HL-60/S4 (cell line): ENCODE data around the gene GSTO2.

ENCODE experiments used
- in situ Hi-C: fragments of 300-500 bp; cut with MboI; formaldehyde crosslinking; loops from 2 replicates; pipeline ENCODE4 v1.14.3; 2022; ENCODE audit warnings: low sequenced_read_pairs

The GSTO2 gene

DNA sequence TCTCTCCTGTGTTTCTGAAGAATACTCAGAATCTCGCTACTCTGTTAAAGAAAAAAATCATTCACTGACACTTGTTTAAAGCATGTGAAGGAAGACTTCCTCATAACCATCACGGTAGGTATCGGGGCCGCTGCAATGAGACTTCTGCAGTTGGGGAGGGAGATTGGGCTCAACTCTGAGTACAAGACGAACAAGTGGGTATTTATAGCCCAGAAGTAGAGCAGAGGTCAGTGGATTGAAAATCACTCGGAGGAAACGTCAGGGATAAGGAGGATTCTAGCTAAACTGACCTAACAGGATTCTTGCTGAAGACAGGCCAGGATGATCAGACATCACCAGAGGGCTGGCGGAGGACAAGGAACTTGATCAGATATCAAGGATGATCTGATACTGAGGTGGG, 35.9 kb downstream of the GSTO2 start:
- in situ Hi-C loops = no loop called here

DNA sequence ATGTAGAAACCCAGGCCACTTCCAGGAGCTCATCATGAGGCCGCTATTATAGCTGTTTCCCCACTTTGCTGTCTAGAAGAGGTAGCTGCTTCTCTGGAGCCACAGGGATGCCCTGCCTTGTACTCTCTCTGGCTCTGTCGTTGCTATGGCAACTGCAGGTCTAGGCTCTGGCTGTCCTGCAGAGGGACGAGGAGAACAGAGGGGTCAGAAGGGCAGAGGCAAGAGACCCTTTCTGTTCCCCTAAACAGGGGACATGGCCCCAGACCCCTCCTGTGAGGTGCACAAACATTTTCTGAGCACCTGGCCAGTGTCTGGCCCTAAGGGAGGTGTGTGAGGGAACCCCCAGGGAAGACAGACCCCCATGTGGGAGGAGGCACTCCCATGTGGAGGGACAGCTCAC, 37.9 kb downstream of the GSTO2 start:
- in situ Hi-C loops = no loop called here

DNA sequence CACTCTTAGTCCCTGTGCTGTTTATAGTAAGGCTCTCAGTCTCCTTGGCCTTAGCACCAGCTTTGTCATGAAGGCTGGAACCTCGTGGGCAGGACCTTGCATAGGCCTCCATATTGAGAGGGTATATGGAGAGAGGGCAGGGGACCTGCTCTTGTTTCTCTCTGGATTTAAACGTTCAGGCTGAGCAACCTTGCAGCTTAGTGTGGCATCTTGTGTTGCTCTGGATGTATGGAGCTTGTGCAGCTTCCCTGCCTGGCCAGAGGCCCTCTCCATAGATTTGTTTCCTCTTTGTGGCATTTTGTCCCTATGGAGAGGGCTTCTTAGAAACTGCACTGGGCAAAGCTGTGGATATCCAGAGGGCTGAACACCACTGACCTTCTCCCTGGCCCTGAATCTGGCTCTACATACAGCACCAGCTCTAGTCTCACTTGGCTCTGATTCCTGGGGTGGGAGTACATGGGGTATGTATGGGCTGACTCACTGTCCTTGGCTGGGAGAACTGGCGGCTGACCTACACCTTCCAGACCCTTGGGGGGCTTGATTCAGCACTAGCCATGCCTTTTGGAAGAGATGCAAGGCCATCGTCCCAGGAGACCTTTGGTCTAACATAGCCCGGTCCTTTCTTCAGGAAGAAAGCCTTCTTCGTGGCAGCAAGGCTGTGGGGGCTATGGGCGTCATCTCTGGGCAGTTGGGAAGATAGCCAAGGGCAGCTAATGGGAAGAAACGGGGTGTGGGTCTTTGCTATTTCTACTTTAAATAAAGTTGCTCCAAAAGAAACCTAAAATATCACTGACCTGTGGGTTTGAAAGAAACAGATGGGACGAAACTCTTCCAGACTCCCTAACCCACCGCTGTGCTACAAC, 38.8 kb downstream of the GSTO2 start:
- in situ Hi-C loops = no loop called here

DNA sequence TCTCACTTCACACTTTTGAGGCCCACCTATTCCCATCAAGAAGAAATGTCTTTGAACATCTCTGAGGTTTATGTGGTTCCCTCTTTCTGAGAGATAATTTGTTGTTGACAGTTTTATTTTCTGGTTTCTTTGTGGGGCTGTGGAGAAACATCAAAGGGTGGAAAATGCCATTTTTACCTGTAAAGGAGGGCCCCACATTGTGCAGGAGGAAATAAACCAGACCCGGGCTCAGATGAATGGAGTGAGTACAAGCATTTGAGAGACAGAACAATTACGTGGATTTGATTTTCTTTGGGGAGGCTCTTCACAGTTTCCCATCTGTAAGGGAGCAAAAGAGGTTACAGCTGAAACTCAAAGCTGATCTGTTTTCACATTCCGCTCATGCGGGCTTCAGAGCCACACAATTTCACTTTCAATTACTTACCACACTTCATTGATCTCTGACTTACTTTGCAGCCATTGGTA, 39.5 kb downstream of the GSTO2 start:
- in situ Hi-C loops = no loop called here

DNA sequence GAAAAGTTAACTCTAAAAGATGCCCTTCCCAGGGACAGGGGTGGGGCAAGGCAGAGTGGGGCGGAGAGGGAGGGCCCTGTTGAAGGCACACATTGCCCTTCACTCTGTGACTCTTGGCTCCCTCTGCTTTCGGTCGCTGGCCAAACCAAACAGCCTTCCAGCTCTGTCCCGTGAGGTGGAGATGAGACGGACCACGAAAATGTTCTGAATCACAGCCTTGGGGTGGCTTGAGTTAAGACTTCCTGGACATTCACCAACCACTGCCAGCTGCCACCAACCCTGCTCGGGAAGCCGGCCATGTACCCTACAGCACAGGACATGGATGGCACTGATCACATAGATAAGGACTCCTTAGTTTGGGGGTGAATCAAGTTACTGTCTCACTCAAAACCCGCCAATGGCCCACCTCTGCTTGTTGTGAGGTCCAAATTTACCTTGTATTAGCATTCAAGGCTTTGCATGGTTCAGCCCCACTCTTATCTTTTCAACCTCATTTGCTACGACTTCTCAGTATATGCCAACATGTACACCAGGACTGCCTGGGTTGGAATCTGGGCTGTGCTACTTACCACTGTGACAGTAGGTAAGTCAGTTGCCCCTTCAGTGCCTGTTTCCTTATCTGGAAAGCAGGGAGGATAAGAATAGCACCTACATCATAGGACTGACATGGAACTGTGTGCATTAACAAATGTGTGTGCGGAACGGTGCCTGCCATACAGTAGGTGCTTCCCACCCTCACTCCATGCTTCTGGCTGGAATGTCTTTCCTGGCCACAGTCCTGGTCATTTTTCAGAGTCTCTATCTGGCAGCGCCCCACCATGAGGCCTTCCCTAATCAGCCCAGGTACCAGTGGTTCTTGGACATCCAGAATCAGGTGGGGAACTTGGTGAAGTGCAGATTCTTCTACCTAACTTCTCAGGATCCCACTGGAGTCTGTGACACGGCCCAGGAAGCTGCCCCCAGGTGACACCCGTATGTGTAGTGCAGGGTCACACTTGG, 41.3 kb downstream of the GSTO2 start:
- in situ Hi-C loops = no loop called here

DNA sequence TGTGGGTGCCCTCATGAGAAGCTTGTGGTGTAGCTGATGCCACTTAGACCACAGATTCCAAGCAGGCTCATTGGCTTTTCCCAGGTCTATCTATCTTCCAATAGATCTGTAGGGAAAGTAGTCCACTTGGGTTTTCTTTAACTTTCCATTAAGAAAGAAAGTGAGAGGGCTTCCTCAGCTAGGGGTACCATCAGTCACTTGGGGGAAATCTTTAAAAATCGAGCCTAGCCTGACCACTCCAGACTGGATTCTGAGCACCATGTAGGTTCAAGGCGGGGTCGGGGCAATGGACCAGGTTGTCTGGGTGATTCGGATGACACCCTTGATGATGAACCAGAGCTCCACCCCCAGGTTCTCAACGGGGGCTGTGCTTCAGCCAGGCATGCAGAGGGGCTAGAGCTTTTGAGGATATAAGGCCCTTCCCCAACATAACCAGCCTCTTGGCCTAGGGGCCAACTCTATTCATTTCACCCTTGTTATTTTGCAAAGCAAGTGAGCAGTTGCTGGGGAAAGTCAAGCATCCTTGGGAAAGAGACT, 42.3 kb downstream of the GSTO2 start:
- in situ Hi-C loops = no loop called here

DNA sequence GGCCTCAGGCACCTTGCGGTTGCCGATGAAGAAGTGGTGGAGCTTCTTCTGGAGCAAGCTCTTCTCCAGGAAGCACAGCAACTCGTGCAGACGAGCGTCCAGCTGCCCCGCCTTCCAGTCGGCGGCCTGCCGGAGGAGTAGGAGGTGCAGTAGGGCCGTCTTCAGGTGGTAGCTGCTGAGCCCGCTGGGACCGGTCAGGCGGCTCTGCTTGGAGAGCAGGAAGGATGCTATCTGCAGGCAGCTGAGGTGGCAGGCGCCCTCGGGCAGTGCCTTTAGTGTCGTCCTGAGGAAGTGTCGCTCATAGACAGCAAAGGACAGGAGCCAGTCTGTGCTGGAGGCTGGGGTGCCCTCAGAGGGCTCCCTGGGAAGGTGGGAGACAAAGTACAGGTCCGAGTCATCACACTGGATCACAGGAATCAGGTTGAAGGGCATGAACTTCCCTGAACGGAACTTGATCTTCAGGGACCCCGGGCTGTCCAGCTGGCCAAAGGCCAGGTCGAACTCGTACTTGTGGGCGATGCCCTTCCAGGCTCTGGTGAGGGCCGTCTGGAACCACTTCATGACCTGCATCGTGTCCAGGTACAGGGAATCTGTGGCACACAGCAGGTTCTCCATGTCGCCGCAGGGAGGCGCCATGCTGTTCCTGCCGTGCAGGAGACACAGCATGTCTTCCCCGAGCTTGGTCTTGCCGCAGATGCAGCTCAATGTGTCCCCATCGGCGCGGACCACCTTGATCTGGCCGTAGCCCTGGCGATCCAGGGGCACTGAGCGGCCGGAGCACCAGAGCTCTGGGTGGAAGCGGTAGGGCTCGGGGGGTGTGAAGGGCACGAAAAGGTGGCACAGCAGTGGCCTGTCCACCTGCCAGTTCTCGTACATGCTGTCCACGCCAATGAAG, 45.9 kb downstream of the GSTO2 start:
- in situ Hi-C loops = no loop called here

DNA sequence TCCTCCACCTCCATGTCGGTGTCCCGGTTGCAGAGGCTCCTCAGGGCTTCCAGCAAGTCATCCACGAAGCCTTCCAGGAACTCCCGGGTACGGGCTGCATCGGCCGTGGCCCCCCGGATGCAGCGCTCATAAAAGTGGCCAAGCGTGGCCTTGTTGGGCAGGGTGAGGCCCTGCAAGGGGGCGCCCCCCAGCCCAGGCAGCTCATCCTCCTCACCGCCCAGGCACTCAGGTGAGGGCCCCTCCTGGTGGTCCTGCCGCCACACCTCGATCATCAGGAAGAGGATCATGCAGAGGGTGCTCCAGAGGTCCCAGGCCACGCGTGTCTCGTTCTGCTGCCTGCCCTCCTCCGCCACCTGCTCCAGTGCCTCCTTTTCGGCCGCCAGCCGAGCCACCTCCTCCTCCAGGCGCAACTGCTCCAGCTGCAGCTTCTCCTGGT, 46.5 kb downstream of the GSTO2 start:
- in situ Hi-C loops = no loop called here

DNA sequence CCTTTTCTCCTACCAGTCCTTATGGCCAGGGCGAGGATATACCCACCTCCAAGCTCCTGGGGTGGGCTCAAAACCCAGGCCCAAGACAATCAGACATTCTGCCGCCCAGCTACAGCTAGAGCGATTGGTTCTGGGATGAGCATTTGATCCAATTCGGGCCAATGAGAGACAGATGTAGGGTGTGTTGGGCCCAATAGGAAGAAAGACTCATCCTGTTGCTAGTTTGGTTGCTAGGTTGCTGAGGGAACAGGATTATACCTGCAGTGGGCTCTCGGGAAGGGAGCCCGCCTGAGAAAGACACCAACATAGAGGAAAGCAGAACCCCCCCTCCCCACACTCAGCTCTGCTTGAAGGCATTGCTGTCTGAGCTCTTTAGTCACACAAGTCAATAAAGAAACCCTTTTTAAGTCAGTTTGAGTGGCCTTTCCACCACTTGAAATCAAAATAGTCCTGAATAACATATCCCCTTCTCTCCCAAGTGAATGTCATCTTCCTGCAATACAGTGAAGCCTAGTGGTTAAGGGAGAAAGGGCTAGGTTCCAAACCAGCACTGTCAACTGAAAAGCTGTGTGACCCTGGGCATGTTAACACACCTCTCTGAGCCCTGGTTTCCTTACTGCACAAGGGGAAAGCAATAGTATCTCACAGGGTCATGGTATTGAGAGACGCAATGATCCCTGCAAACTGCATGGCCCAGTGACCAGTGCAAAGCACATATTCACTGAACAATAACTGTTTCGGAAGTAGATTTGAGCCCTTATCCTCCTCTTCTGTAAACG, 47.5 kb downstream of the GSTO2 start:
- in situ Hi-C loops = no loop called here

DNA sequence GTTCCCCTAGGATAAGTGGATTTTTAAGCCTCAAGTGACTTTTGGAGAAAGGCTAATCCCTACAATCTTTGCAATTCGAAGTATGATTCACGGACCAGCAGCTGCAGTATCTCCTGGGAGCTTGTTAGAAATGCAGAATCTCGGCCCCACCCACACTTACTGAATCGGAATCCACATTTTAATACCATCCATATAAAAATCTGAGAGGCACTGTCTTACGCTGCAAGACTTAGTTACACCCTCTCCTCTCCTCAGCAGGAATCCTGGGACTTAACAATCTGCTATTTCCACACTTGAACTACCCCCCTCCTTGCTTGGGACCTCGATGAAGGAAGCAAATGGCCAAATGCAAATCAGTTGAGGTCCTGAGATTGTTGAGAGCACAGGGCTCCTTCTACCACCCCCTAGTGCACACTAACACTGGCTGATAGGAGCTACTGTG, 48.3 kb downstream of the GSTO2 start:
- in situ Hi-C loops = no loop called here

DNA sequence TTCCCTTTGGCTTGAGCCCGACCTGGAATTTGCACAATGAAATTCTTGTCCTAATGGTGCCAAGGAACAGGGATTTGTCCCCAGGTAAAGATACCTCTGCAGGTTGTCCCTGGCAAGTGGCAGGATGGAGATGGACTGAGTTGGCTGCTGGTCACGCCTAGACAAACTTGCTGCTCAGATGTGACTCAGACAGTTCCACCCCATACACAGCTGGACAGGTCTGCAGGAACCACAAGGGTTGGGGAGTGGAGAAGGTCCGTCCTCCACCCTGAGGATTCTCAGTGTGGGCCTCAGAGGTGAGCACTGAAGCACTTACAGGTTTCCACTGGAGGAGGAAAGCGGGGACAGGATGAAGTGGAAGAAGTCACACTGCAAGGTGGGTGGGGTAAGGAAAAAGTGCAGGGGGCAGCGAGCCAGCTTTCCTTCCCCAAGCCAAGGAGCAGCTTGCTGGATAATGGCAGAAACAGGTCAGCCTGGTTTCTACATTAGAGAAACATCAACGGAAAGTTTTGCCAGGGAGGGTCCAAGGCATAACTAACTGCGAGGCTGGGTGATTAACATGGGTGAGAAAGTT, 48.8 kb downstream of the GSTO2 start:
- in situ Hi-C loops = no loop called here

DNA sequence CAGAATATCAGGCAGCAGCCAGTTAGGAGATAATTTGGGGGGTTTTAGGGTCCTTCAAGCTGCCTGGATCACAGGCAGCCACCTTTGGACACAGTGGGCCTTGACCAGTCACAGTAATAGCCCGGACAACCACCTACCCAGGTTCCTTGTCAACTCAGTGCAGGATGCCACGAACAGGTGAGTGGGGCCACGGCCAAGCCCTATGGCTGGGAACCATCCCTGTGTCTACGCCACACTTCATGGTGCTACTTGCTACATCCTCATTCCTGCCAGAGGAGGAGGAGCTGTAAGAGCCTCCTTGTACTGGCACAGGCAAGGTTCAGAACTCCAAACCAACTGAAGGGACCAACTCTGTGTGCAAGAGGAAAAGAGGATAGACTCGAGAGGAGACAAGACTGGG, 49.3 kb downstream of the GSTO2 start:
- in situ Hi-C loops = no loop called here

DNA sequence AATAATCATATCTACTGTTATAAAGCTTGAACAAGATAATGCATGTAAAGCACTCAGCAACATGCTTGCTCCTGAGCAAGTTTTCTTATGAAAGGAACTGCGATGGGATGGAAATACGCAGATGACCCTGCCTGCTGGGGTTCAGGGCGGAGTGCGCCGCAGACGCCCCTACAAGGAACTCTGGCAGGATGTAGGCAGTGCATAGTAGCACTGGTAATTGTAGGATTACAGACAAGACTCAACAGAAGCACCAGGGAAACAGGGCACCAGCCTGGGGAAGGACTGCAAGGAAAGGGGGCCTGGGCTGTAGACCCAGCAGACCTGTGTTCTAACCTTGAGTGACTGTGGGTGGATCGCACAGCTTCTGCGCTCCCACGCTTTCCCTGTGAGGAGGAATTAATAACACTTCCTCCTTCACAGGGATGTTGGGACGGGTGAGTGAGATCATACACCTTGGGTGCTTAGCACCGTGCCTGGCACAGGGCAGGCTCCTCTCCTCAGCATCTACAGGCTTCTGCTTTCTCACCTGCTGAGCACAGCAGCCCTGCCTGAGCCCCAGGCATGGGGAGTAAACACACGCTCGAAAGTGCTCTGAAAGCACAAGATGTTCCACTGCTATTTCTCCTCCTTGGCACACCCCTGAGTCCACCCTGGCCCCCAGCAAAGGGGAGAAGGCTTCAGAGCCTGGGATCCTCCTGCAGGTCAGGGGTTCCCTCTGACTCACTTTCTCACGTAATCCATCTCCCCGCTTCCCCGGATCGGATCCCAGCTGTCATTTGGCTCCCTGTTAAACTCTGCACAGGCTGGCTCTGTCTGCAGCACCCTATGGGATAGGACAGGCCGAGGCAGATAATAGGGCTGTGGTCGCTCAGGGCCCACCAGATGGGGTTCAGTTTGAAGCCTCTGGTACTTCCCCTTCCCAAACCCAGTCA, 50.1 kb downstream of the GSTO2 start:
- in situ Hi-C loops = no loop called here

DNA sequence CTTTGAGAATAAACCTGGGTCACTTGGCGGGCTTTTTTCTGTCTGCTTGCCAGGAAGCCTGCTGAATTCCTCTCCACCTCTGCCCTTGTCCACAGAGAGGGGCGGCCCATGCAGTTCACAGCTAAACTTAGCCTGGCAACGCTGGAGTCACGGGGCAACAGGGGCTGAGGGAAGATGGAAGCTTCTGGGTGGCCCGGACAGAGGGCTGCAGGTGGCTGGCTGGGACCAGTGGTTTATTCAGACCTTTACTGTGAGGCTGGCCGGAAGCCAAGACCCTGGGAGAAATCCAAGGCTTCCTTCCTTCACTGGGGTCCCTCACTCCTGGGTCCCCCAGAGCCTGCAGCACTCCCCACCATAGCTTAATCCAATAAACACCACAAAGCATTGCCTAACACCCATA, 52.2 kb downstream of the GSTO2 start:
- in situ Hi-C loops = no loop called here

DNA sequence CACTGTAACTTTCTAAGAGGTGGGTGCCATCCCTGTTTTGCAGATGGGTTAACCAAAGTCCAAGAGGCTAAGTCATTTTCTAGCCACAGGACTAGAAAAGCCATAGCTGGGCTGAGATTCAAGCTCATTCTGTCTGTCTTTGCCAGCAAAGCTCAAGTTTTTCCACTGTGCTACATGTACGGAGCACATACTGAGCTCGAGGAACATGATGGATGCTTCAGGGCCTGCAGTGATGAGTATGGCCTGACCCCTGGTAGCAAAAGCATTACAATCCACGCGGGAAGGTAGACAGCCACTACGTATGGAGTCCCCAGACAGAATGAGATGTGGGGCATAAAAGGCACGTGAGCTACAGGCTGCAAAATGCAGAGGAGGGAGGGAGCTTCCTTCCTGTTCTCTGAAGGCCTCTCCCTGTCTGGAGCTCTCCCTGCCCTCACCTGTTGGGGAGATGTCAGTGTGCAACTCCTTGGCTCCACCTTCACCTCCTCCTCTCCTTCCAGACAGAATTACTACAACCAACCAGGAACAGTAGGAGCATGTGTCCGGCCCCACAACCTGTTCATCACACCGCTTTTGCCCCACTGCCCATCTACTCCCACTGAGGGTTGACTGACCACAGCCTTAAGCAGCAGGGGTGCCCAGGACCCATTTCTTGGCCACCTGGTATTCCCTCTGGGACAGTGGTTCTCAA, 52.9 kb downstream of the GSTO2 start:
- in situ Hi-C loops = no loop called here

DNA sequence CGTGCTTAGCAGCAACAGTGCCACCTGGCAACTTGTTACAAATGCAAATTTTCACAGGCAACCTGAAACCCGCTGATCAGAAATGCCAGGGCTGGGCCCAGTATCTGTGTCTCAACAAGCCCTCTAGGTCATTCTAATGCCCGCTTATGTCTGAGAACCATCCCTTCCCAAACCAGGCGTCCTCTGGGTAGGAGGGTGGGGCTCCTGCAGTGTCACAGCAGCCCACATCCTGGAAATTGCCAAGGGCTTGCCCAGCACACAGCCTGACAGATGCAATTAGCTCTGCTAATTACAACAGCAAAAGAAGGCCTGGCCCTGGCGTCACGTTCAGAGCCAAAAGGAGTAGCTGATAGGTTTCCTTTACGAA, 53.4 kb downstream of the GSTO2 start:
- in situ Hi-C loops = no loop called here

DNA sequence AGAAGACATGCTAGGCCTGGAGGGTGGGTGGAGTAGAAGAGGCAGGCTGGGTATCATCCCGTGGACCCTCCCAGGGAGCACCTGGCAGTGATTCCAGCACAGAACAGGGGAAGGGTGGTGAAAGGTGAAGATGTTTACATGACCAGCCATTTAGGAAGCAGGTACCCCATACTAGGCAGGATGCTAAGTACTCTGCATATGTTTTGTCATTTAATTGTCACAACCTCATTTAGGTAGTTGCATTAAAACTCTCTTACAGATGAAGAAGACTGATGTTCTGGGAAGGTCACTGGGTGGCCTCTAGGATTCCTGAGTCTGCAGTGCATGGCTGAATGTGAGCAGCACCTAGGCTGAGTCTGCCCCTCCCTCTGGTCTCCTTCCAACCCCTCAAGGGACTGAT, 54.1 kb downstream of the GSTO2 start:
- in situ Hi-C loops = no loop called here

DNA sequence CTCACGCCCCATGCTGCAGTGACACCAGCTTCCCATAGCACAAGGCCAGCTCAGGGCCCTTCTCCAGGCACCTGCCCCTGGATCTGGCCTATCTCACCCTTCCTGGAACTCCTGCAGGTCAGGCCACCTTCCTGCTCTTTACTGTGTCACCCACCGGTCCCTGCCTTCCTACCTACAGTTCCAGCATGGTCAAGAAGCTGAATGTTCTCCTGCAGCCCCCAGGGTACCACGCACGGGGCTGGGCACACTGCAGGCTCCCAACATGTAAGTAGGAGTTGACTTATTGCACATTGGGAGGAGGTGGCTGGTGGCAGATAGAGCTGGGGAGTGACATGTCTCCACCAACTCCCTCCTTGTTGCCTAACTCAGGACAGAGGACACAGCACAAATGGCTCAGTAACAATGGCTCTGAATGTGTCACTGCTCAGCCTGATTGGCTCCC, 54.8 kb downstream of the GSTO2 start:
- in situ Hi-C loops = no loop called here
